ENCODE results near the gene TEX53.

Gene TEX53

DNA sequence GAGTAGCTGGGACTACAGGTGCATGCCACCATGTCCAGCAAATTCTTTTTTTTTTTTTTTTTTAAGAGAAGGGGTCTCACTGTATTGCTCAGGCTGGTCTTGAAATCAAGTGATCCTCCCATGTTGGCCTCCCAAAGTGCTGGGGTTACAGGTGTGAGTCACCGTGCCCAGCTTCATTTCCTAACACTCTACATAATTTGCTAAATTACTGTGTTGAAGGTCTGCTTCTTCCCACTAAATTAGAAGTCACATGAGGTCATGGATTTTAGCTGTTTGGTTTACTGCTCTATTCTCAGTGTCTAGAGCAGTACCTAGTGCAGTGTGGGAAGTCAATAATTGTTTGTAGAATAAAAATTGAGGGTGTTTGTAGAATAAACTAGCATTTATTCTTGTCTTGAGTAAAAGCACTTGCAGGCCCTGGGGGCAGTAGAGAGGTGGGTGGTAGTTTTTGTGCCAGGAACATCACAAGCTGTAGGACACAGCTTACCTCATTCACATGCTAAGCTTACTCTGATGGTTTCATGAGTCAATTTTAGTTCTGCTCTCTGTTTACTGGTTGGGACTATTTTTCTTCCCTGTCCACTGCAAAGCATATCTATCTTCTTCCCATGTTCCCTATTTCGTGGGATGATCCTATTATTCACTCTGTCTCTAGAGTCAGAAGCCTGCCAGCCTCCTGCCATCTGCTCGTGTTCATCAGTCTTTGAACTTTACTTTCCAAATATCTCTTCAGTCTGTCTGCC, 17.4 kb upstream of the TEX53 start:
- TF ChIP-seq, protein P1, sequence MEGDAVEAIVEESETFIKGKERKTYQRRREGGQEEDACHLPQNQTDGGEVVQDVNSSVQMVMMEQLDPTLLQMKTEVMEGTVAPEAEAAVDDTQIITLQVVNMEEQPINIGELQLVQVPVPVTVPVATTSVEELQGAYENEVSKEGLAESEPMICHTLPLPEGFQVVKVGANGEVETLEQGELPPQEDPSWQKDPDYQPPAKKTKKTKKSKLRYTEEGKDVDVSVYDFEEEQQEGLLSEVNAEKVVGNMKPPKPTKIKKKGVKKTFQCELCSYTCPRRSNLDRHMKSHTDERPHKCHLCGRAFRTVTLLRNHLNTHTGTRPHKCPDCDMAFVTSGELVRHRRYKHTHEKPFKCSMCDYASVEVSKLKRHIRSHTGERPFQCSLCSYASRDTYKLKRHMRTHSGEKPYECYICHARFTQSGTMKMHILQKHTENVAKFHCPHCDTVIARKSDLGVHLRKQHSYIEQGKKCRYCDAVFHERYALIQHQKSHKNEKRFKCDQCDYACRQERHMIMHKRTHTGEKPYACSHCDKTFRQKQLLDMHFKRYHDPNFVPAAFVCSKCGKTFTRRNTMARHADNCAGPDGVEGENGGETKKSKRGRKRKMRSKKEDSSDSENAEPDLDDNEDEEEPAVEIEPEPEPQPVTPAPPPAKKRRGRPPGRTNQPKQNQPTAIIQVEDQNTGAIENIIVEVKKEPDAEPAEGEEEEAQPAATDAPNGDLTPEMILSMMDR (IDR thresholded peaks at IDR 0.05; ENCODE audit: low read depth, low read length, missing control alignments) = no peak
- no peak for DNase-seq (ENCODE audit: low read depth)
- no peak overlapping the region for H3K4me3 ChIP-seq (ENCODE audit: low read depth, low read length)

DNA sequence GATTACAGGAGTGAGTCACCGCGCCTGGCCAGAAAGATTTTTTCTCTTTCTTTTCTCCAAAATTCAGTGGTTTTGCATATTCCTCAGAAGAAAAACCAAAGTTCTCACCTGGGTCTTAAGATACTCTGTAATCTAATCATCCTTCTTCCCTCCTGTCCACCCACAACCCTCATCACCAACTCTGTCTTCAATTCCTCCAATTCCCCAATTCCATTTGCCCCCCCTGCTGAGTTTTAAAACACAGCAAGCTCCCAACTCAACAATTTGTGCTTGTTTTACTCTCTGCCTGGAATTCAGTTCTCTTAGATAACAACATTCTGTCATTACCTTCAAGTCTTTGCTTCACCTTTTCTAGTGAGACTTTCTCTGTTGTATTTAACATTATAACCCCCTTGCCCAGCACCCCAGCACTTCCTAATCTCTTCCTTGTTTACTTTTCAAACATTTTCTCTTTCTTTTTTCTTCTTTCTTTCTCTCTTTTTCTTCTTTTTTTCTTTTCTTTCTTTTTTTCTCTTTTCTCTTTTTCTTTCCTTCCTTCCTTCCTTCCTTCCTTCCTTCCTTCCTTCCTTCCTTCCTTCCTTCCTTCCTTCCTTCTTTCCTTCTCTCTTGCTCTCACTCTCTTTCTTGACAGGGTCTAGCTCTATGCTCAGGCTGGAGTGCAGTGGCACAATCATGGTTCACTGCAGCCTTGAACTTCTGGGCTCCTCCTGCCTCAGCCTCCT, 16.6 kb upstream of the TEX53 start:
- no peak overlapping the region for H3K4me3 ChIP-seq (ENCODE audit: low read depth, low read length)
- TF ChIP-seq, protein P1 (IDR thresholded peaks at IDR 0.05; ENCODE audit: low read depth, low read length, missing control alignments) = no peak
- DNase-seq (ENCODE audit: low read depth) = no peak

DNA sequence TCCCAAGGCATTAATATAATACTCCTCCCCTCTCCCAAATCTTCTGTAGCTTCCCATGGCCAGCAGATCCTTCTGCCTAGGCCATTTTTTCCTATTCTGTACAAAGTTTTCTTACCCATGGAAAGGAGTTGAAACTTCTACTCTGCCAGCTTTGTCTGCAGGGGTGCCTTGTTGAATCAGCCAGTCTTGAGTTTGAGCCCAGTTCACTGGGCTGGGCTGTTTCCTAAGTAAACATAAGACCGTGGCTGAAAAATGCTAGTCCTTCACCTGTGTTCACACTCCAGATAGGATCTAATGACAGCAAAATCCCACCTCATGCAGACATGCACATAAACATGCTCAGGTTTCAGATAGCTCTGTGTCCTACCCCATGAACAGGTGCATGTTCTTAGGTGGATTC, 14.0 kb upstream of the TEX53 start:
- no peak for DNase-seq (ENCODE audit: low read depth)
- TF ChIP-seq, protein P1 (IDR thresholded peaks at IDR 0.05; ENCODE audit: low read depth, low read length, missing control alignments) = no peak
- H3K4me3 ChIP-seq (ENCODE audit: low read depth, low read length) = no peak overlapping the region

DNA sequence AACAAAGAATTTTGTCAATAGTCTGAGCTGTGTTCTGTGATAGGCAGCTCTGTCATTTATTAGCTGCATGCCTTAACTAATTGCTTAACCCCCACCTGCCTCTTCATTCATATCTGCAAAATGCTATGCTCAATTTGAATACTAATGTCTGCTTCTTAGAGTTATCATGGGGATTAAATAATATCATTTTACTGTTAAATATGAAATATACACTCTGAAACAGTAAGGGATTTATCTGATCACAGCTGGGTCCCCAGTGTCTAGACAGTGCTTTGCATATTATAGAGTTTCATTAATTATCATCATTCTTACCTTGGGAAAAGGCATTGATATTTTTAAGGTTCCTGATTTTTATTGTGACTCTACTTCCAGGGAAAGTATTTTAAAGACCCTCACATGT, 12.4 kb upstream of the TEX53 start:
- TF ChIP-seq, protein P1 (IDR thresholded peaks at IDR 0.05; ENCODE audit: low read depth, low read length, missing control alignments) = no peak
- DNase-seq (ENCODE audit: low read depth) = no peak
- no peak overlapping the region for H3K4me3 ChIP-seq (ENCODE audit: low read depth, low read length)

DNA sequence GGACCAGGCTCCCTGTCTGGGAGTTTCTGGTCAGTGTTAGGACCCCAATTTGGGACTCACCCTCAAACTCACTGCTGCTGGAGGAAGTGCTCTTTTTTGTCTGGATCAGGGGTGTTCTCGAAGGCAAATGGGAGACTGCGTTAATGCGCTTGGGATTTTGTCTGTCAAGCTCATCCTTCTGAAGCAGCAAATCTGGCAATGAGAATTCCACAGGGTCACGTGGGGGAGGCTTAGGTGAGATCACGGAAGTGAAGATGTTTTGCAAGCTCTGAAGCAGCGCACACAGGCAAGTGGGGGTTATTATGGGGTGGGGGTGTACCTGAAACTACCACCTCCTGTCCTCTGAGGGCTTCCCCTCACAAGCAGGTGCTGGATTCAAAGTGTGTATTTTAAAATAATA, 10.5 kb upstream of the TEX53 start:
- TF ChIP-seq, protein P1 (IDR thresholded peaks at IDR 0.05; ENCODE audit: low read depth, low read length, missing control alignments) = no peak
- no peak overlapping the region for H3K4me3 ChIP-seq (ENCODE audit: low read depth, low read length)
- DNase-seq (ENCODE audit: low read depth) = no peak

DNA sequence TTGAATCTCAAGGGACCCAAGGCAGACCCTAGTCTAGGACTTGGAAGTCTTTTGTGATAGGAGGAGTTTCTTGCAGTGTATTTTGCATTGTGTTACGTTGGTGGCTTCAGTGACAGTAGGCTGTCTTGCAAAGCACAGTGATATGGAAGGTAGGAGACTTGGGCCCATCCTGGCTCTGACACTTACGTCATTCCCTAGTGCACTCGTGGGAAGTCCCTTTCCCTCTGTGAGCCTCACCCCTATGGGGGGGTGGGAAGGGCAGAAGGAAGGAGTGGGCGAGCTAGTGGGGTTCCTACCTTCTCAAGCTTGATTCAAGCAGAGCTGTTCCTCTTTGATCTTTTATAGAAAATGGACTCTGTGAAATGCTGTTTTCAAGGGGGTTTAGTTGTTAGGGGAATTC, 9.2 kb upstream of the TEX53 start:
- TF ChIP-seq, protein P1 (IDR thresholded peaks at IDR 0.05; ENCODE audit: low read depth, low read length, missing control alignments) = no peak

More for the DNA sequence above, 9.2 kb upstream of the TEX53 start:
- no peak overlapping the region for H3K4me3 ChIP-seq (ENCODE audit: low read depth, low read length)
- no peak for DNase-seq (ENCODE audit: low read depth)

Measured in GM12864 (cell line).